ENCODE measurements around the gene UMOD.

Gene UMOD

DNA sequence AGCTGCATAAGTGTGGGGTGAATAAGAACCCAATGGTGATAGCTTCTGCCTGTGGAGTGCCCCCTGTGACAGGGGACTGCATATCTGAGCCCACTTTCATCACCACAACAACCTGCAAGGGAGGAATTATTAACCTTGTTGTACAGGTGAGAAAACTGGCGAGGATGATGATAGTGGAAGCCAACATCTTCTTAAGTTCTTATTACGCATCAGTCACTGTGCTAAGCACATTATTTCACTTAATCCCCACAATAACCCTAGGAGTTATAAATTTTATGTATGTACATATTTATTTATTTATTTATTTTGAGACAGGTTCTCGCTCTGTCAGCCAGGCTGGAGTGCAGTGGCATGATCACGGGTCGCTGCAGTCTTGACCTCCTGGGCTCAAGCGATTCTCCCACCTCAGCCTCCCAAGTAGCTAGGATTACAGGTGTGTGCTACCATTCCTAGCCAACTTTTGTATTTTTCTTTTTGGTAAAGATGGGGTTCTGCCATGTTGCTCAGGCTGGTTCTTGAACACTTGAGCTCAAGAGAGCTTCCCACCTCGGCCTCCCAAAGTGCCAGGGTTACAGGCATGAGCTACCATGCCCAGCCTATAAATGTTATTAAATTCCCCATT, 44.4 kb upstream of the UMOD start:
- TF ChIP-seq, protein P1, sequence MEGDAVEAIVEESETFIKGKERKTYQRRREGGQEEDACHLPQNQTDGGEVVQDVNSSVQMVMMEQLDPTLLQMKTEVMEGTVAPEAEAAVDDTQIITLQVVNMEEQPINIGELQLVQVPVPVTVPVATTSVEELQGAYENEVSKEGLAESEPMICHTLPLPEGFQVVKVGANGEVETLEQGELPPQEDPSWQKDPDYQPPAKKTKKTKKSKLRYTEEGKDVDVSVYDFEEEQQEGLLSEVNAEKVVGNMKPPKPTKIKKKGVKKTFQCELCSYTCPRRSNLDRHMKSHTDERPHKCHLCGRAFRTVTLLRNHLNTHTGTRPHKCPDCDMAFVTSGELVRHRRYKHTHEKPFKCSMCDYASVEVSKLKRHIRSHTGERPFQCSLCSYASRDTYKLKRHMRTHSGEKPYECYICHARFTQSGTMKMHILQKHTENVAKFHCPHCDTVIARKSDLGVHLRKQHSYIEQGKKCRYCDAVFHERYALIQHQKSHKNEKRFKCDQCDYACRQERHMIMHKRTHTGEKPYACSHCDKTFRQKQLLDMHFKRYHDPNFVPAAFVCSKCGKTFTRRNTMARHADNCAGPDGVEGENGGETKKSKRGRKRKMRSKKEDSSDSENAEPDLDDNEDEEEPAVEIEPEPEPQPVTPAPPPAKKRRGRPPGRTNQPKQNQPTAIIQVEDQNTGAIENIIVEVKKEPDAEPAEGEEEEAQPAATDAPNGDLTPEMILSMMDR (IDR thresholded peaks at IDR 0.05; ENCODE audit: insufficient read depth, low read length, missing control alignments): no peak
- ChIA-PET POLR2A (no interaction called here), CTCF (interaction anchor here (4.5 kb wide), 1 partner anchor 12 kb away, joined by 30 read pairs; no protein-coding TSS in a partner anchor)

DNA sequence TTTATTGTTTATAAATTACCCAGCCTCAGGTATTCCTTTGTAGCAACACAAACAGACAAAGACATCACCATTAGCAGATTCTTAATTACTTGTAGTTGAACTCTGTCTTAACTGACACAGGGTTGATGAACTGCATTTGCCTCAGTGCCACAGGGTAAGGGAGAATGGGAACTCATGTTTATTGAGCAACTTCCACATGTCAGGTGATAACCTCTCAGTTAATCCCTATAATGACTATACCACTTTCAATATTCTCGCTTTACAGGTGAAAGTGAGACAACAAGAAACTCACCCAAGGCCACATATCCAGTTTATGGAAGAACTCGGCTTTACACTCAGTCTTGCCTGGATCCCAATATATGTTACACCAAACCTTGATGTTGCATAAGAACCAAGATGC, 43.4 kb upstream of the UMOD start:
- TF ChIP-seq, protein P1 (IDR thresholded peaks at IDR 0.05; ENCODE audit: insufficient read depth, low read length, missing control alignments): no peak
- no peak overlapping the region for H3K4me3 ChIP-seq (ENCODE audit: low read depth, low read length)
- CTCF ChIA-PET: interaction anchor here (4.5 kb wide), 1 partner anchor 11 kb away, joined by 30 read pairs; no protein-coding TSS in a partner anchor
- no peak for DNase-seq (ENCODE audit: low read depth, low spot score)
- POLR2A ChIA-PET: no interaction called here

More for the DNA sequence above, 44.4 kb upstream of the UMOD start:
- no peak overlapping the region for H3K4me3 ChIP-seq (ENCODE audit: low read depth, low read length)
- DNase-seq (ENCODE audit: low read depth, low spot score): no peak

DNA sequence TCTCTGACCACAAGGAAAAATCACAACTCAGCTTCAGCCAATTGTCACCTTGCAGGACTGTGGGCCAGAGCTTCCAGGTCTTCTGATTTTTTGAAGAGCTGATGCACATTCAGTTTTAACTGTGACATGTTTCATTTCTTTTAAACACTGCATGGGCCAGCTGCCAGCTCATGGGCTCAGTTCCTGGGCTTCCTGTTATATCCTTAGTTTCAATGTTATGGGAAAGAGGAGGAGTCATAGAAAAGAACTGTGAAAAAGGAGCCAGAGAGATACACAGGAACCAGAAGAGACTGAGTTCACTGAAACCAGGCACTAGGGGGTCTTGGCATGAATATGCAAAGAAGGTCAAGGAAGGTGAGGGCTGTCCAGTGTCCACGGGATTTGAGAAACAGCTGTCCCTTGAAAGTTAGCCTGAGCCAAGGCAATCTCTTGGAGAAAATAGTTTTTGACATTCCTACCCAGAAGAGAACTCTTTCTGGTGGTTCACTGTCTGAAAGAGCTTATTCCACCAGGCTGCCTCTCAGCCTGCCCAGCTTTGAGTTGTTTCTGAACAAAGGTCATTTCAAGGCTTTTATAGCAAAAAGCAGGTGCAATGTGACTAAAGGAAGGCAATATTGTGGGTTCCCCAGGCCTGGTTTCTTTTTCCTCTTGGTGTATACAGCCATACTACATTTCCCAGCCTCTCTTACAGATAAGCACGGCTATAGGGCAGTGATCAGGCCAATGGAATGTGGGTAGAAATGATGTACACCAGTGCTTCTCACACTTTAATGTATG, 41.5 kb upstream of the UMOD start:
- ChIA-PET CTCF (interaction anchor here (1.9 to 4.5 kb wide), 2 partner anchors 9 to 486 kb away, joined by 6 to 30 read pairs; no protein-coding TSS in a partner anchor), POLR2A (no interaction called here)
- no peak overlapping the region for H3K4me3 ChIP-seq (ENCODE audit: low read depth, low read length)
- DNase-seq (ENCODE audit: low read depth, low spot score): no peak
- TF ChIP-seq, protein P1 (IDR thresholded peaks at IDR 0.05; ENCODE audit: insufficient read depth, low read length, missing control alignments): no peak

DNA sequence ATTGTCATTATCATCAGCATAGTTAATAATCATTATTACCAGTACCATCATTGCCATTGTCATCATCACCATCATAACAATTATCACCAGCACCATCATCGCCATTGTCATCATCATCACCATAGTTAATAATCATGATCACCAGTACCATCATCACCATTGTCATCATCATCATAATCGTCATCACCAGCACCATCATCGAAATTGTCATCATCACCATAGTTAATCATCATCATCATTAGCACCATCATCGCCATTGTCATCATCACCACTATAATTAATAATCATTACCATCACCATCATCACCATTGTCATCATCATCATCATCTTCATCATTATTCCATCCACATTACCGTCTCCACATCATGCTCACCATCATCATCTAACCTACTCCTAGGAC, 38.5 kb upstream of the UMOD start:
- TF ChIP-seq, protein P1 (IDR thresholded peaks at IDR 0.05; ENCODE audit: insufficient read depth, low read length, missing control alignments): no peak
- ChIA-PET CTCF (no interaction called here), POLR2A (no interaction called here)
- no peak for DNase-seq (ENCODE audit: low read depth, low spot score)
- H3K4me3 ChIP-seq (ENCODE audit: low read depth, low read length): no peak overlapping the region

DNA sequence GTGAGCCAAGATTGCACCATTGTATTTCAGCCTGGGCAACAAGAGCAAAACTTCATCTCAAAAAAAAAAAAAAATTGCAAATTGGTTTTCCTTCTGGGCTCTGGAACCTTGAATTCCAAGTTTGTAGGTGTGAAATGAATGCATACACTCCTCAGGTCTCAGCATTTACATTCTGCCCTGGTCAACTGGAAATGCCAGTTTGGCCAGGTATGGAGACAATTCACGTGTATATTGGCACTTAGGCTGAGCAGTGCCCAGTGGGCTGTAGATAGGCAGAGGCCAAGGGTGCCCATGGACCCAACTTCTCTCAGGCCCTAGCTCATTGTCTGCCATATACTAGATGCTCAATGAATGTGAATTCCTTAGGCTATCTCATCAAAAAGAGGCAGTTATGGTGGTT, 36.3 kb upstream of the UMOD start:
- ChIA-PET CTCF (no interaction called here), POLR2A (no interaction called here)
- TF ChIP-seq, protein P1 (IDR thresholded peaks at IDR 0.05; ENCODE audit: insufficient read depth, low read length, missing control alignments): no peak
- no peak overlapping the region for H3K4me3 ChIP-seq (ENCODE audit: low read depth, low read length)
- DNase-seq (ENCODE audit: low read depth, low spot score): no peak

DNA sequence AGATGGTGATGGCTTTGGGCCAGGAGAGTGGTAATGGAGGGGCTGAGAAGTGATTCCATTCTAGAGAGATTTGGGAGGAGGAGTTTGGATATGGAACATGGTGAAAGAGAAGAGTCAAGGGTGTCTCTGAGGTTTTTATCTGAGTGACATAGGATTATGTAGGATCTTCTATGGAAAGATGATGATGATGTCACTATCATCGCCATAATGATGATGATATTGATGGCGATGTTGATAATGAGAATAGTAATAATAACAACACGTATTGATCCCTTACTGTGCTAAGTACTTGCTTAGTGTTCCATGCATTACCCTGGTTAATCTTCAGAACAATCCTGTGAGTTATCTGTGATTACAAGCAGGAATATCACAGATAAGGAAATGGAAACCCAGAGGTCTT, 35.5 kb upstream of the UMOD start:
- DNase-seq (ENCODE audit: low read depth, low spot score): no peak
- TF ChIP-seq, protein P1 (IDR thresholded peaks at IDR 0.05; ENCODE audit: insufficient read depth, low read length, missing control alignments): no peak
- ChIA-PET CTCF (interaction anchor here (1.6 to 8.5 kb wide), 2 partner anchors 479 to 488 kb away, joined by 5 to 334 read pairs; no protein-coding TSS in a partner anchor), POLR2A (no interaction called here)
- no peak overlapping the region for H3K4me3 ChIP-seq (ENCODE audit: low read depth, low read length)
